HG03571 (cell line): Measurements from ENCODE around the gene ZNF579.
"Not testable (repeated sequence)": the region's sequence is repeated elsewhere in the genome, so short reads cannot be mapped to it uniquely, and the experiment has no call there.

Experiments used
- ATAC-seq: cut with Tn5 transposase; IDR thresholded peaks from one replicate; pipeline ENCODE4 v1.9.1; 2021; ENCODE audit not compliant: unreplicated experiment

The ZNF579 gene

GRCh38 chr19:55542292-55542855 is 38.3 kb downstream of the ZNF579 start:
- no peak for ATAC-seq

DNA sequence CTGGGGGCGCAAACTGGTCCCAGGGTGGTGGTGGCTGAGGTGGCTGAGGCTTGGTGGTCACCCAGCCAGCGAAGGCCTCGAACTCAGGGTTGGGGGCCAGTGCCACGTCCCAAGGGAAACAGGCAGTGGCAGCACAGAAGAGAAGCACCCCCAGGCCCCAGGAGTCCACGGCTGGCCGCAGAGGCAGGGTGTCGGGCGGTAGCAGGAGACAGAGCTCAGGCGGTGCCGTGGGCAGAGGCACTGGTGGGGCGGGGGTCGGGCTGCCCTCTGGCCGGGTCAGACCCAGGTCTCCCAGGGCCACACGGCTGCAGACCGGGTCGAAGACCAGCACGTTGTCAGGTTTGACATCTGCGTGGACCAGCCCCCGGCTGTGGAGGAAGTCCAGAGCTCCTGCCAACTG is 39.6 kb downstream of the ZNF579 start:
- no peak for ATAC-seq

GRCh38 chr19:55540619-55541018 is 40.0 kb downstream of the ZNF579 start:
- ATAC-seq: no peak

DNA sequence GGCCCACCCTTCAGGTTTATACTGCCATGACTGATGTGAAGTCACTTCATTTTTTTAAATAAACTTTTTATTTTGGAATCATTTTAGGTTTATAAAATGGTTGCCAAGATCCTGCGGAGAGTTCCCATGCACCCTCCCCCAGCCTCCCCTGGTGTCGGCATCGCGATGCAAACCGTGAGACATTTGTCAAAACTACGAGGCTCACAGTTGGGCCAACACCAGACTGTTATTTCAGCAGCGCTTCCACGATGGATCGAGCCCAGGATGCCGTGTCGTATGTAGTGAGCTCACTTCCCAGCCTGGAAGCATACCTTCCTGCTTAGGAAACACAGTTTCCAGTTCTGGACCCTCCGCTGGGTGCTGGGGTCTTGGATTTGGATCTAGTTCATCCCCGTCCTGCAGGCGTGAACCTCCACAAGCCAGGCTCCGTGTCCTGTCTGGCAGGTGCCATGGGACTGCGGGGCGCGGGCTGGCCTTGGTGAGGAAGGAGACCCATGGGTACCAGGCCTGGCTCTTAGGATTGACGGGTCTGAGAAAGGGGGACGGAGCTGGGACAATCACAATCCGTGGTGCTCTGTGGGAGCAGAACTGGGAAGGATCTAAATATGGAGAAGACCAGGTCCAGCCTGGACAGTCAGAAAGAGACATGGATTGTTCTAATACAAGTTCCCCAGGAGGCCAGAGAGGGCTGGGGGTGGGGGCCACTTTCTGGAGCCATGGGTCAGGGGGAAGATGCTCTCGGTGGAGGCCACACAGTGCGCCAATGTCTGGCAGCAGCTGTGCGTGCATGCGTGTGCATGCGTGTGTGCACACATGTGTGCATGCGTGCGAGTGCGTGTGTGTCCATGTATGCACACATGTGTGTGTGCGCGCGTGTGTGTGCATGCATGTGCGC is 41.3 kb downstream of the ZNF579 start:
- ATAC-seq: no peak

- no peak for ATAC-seq
Measured at GRCh38 chr19:55538132-55538531, 42.5 kb downstream of the ZNF579 start.

DNA sequence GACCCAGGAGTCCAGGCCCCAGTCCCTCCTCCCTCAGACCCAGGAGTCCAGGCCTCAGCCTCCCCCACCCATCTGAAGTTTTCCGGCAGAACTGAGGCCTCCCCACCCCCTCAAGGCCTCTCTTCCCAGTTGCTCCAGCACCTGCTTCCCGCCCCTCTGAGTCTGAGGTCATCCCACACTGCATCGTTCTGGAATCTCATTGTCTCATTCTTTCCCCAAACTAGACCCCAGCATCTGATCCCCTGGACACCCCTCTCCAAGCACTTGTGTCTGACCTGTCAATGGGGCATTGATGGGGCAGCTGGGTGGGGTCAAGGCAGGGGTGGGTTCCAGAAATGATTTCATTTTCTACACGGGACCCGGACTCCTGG is 42.9 kb downstream of the ZNF579 start:
- no peak for ATAC-seq

DNA sequence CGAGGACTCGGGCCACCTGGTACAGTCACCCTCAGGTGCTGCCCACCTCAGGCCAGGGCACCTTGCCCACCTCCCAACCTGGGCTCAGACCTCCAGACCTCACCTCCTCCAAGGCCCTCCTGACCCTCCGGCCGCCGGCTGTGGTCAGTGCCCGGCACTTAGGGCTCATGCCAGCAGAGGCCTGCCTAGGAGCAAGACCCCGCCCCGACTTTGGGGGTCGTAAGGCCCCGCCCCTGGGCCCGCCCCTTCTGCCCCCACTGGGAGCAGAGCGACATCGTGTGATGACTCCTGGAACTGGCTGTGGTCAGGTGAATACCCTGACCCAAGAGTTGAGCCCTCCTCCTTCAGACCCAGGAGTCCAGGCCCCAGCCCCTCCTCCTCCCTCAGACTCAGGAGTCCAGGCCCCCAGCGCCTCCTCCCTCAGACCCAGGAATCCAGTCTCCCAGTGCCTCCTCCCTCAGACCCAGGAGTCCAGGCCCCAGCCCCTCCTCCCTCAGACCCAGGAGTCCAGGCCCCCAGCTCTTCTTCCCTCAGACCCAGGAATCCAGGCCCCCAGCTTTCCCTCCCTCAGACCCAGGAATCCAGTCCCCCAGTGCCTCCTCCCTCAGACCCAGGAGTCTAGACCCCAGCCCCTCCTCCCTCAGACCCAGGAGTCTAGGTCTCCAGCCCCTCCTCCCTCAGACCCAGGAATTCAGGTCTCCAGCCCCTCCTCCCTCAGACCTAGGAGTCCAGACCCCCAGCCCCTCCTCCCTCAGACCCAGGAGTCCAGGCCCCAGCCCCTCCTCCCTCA is 43.5 kb downstream of the ZNF579 start, which contains the start of gene SBK2:
Gene SBK2, minus strand, starts transcription at position 183 of the 790 bp plus-strand sequence. CDS start 839 bp downstream, outside the sequence.
- no peak for ATAC-seq

- ATAC-seq: no peak
Measured at GRCh38 chr19:55536366-55536765, 44.3 kb downstream of the ZNF579 start.

GRCh38 chr19:55535965-55536350 is 44.7 kb downstream of the ZNF579 start:
- ATAC-seq: no peak

GRCh38 chr19:55535173-55535964 is 45.3 kb downstream of the ZNF579 start:
- no peak for ATAC-seq

GRCh38 chr19:55534280-55534679 is 46.4 kb downstream of the ZNF579 start:
- ATAC-seq: not testable (repeated sequence)

DNA sequence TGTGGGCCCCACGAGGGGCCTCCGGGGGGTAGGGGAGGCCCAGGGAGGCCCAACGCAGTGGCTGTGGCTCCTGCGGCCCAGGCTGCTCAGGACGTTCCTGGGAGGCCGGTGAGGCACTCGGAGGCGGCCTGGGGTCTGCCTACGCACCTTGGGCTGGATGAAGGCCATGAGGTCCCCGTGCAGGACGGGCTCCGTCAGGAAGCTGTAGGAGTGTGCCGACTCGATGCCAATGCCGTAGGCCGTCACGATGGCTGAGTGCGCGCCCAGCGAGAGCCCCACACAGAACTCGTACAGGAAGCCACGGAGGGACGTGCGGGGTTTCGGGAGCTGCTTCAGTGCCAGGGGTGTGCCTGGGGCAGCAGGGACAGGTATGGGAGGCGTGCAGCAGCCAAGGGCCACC is 49.7 kb downstream of the ZNF579 start:
- ATAC-seq: no peak

GRCh38 chr19:55529636-55530234 is 50.9 kb downstream of the ZNF579 start:
- no peak for ATAC-seq

GRCh38 chr19:55528030-55528803 is 52.4 kb downstream of the ZNF579 start:
- ATAC-seq: no peak

DNA sequence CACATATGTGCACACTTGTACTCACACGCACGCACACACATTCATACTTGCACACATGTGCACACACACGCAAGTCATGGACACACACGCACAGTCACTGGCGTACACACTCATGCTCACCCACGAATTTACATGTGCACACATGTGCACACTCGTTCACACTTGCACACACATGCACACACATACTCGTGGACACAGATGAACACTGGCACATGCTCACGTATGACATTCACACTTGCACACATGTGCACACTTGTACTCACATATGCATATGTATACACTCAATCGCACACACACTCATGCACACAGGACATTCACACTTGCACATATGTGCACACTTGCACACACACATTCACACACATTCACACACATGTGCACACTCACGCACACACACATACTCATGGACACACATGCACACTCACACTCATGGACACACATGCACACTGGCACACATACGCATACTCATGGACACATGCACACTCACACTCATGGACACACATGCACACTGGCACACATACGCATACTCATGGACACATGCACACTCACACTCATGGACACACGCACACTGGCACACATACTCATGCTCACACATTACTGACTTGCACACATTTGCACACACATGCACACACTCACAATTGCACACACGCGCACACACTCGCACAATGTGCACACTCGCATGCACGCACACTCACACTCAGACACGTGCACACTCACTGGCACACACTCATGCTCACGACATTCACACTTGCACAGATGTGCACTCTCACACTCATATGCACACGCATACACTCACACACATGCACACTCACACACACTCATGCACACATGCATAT is 53.2 kb downstream of the ZNF579 start:
- ATAC-seq: no peak
